ENCODE results near the gene ANKS1A.
"Not testable (repeated sequence)": the region's sequence is repeated elsewhere in the genome, so short reads cannot be mapped to it uniquely, and the experiment has no call there.

ANKS1A gene

GRCh38 chr6:35001349-35001748, 112.3 kb downstream of the ANKS1A start:
- not testable (repeated sequence) for DNase-seq

- not testable (repeated sequence) for DNase-seq
Observed at GRCh38 chr6:35003886-35004530, 115.0 kb downstream of the ANKS1A start.

GRCh38 chr6:35007016-35007415, 118.0 kb downstream of the ANKS1A start:
- no peak for DNase-seq

- DNase-seq: no peak
Observed at GRCh38 chr6:35008858-35009257, 119.8 kb downstream of the ANKS1A start.

- no peak for DNase-seq
Observed at GRCh38 chr6:35011096-35012041, 122.3 kb downstream of the ANKS1A start.

GRCh38 chr6:35013701-35014100, 124.6 kb downstream of the ANKS1A start:
- no peak for DNase-seq

GRCh38 chr6:35014341-35014740, 125.3 kb downstream of the ANKS1A start:
- DNase-seq: no peak

- no peak for DNase-seq
Observed at GRCh38 chr6:35014786-35015185, 125.7 kb downstream of the ANKS1A start.

- DNase-seq: no peak
Observed at GRCh38 chr6:35015476-35015875, 126.4 kb downstream of the ANKS1A start.

- no peak for DNase-seq
Observed at GRCh38 chr6:35015996-35016395, 126.9 kb downstream of the ANKS1A start.

- DNase-seq: no peak
Observed at GRCh38 chr6:35016502-35017321, 127.7 kb downstream of the ANKS1A start.

- no peak for DNase-seq
Observed at GRCh38 chr6:35017411-35018181, 128.5 kb downstream of the ANKS1A start.

- DNase-seq: no peak
Observed at GRCh38 chr6:35018182-35018519, 129.1 kb downstream of the ANKS1A start.

GRCh38 chr6:35018746-35019145, 129.7 kb downstream of the ANKS1A start:
- no peak for DNase-seq

- no peak for DNase-seq
Observed at GRCh38 chr6:35019171-35019570, 130.1 kb downstream of the ANKS1A start.

- no peak for DNase-seq
Observed at GRCh38 chr6:35019831-35020230, 130.8 kb downstream of the ANKS1A start.

GRCh38 chr6:35021004-35021403, 131.9 kb downstream of the ANKS1A start:
- no peak for DNase-seq

GRCh38 chr6:35023091-35024000, 134.3 kb downstream of the ANKS1A start:
- DNase-seq: no peak

GRCh38 chr6:35024551-35025054, 135.5 kb downstream of the ANKS1A start:
- no peak for DNase-seq

- no peak for DNase-seq
Observed at GRCh38 chr6:35025232-35026188, 136.5 kb downstream of the ANKS1A start.
